ENCODE data around the gene MAP7. TPM values are rescaled to one million over a fixed set of nuclear protein-coding genes. Genes with fewer than 3 reads are reported as not detected.
"Not testable (repeated sequence)": the region's sequence is repeated elsewhere in the genome, so short reads cannot be mapped to it uniquely, and the experiment has no call there.

MAP7 gene
- total and polyA plus RNA-seq, 7 experiments from 2014 or later: 0.13 to 1.1 (median 0.17) TPM

GRCh38 chr6:136584290-136584689 lies 34.1 kb upstream of the MAP7 start:
- H3K27ac Mint-ChIP-seq; H3K27me3 ChIP-seq (ENCODE audit: control insufficient read depth in 2 of 2, insufficient read depth in 2 of 2, low read length in 2 of 2); H3K4me3 ChIP-seq (ENCODE audit: low read length); POLR2A ChIA-PET; H3K9me3 ChIP-seq (ENCODE audit: control insufficient read depth in 2 of 3, low read length in 3 of 3); DNase-seq; H3K27ac ChIP-seq (ENCODE audit: low read depth, low read length); H3K4me1 Mint-ChIP-seq; ATAC-seq; H3K27me3 Mint-ChIP-seq; H3K4me1 ChIP-seq (ENCODE audit: control insufficient read depth in 2 of 2, insufficient read depth in 2 of 2, low read length in 2 of 2); H3K9me3 Mint-ChIP-seq; H3K4me3 Mint-ChIP-seq: not testable (repeated sequence)
- CTCF ChIA-PET: interaction anchor here (1.4 kb wide), 1 partner anchor 208 kb away, joined by 4 read pairs; the partner anchor contains the start of gene MAP3K5
- peaks cover 0 to 32% (median 12%) of the 10 kb centered on the region in 3 experiments for H3K36me3 ChIP-seq (ENCODE audit: control insufficient read depth in 2 of 3, insufficient read depth in 3 of 3, low read length in 3 of 3)
- H3K36me3 Mint-ChIP-seq: peaks cover 19 to 53% (median 38%) of the 10 kb centered on the region in 5 donors
- intact Hi-C loops (cut with micrococcal nuclease): loop anchor here in 1 of 2 donors (2.0 kb wide), 1 partner anchor 25 kb away; no protein-coding TSS in a partner anchor

- Mint-ChIP-seq H3K4me3 (no peak overlapping the region), H3K4me1 (peaks cover 0 to 2% (median 0%) of the 10 kb centered on the region in 7 donors), H3K27me3 (no peaks in the 10 kb centered on the region), H3K36me3 (peaks cover 21 to 53% (median 39%) of the 10 kb centered on the region in 5 donors), H3K9me3 (no peaks in the 10 kb centered on the region), H3K27ac (no peak overlapping the region)
- POLR2A ChIA-PET: no interaction called here
- Histone ChIP-seq H3K27me3 (ENCODE audit: control insufficient read depth in 2 of 2, insufficient read depth in 2 of 2, low read length in 2 of 2) (no peaks in the 10 kb centered on the region), H3K9me3 (ENCODE audit: control insufficient read depth in 2 of 3, low read length in 3 of 3) (no peaks in the 10 kb centered on the region), H3K36me3 (ENCODE audit: control insufficient read depth in 2 of 3, insufficient read depth in 3 of 3, low read length in 3 of 3) (peaks cover 0 to 28% (median 14%) of the 10 kb centered on the region in 3 experiments), H3K27ac (ENCODE audit: low read depth, low read length) (no peak overlapping the region), H3K4me1 (ENCODE audit: control insufficient read depth in 2 of 2, insufficient read depth in 2 of 2, low read length in 2 of 2) (no peaks in the 10 kb centered on the region), H3K4me3 (ENCODE audit: low read length) (no peak overlapping the region)
- ATAC-seq (peak; percentile 72), DNase-seq (no peak)
- intact Hi-C loops (cut with micrococcal nuclease): loop anchor here (1.0 kb wide), 1 partner anchor 210 kb away; no protein-coding TSS in a partner anchor
- CTCF ChIA-PET: interaction anchor here (1.4 kb wide), 1 partner anchor 209 kb away, joined by 4 read pairs; the partner anchor contains the start of gene MAP3K5
These were observed 32.7 kb upstream of the MAP7 start for GRCh38 chr6:136582711-136583471.

- CTCF ChIA-PET: no interaction called here
- POLR2A ChIA-PET: no interaction called here
- Histone ChIP-seq H3K4me3 (ENCODE audit: low read length) (no peak overlapping the region), H3K36me3 (ENCODE audit: control insufficient read depth in 2 of 3, insufficient read depth in 3 of 3, low read length in 3 of 3) (peaks cover 0 to 22% (median 14%) of the 10 kb centered on the region in 3 experiments), H3K27ac (ENCODE audit: low read depth, low read length) (no peak overlapping the region), H3K27me3 (ENCODE audit: control insufficient read depth in 2 of 2, insufficient read depth in 2 of 2, low read length in 2 of 2) (no peaks in the 10 kb centered on the region), H3K9me3 (ENCODE audit: control insufficient read depth in 2 of 3, low read length in 3 of 3) (no peaks in the 10 kb centered on the region), H3K4me1 (ENCODE audit: control insufficient read depth in 2 of 2, insufficient read depth in 2 of 2, low read length in 2 of 2) (no peaks in the 10 kb centered on the region)
- peaks cover 31 to 73% (median 52%) of the 10 kb centered on the region in 5 donors for H3K36me3 Mint-ChIP-seq
- intact Hi-C loops (cut with micrococcal nuclease): no loop called here
- no peak overlapping the region for H3K4me3 Mint-ChIP-seq
- no peak for DNase-seq
- no peak for ATAC-seq
- peaks cover 0 to 2% (median 0%) of the 10 kb centered on the region in 7 donors for H3K4me1 Mint-ChIP-seq
- no peaks in the 10 kb centered on the region for H3K27me3 Mint-ChIP-seq
- H3K27ac Mint-ChIP-seq: no peak overlapping the region
- H3K9me3 Mint-ChIP-seq: no peaks in the 10 kb centered on the region
These were observed 29.6 kb upstream of the MAP7 start for GRCh38 chr6:136579800-136580199.

- Mint-ChIP-seq H3K27me3 (no peaks in the 10 kb centered on the region), H3K4me3 (no peak overlapping the region), H3K9me3 (peaks cover under 1 to 8% (median 3%) of the 10 kb centered on the region in 11 donors), H3K4me1 (no peaks in the 10 kb centered on the region), H3K36me3 (peaks cover 31 to 71% (median 61%) of the 10 kb centered on the region in 5 donors), H3K27ac (no peak overlapping the region)
- no peaks in the 10 kb centered on the region for H3K9me3 ChIP-seq (ENCODE audit: control insufficient read depth in 2 of 3, low read length in 3 of 3)
- H3K27ac ChIP-seq (ENCODE audit: low read depth, low read length): no peak overlapping the region
- no peaks in the 10 kb centered on the region for H3K27me3 ChIP-seq (ENCODE audit: control insufficient read depth in 2 of 2, insufficient read depth in 2 of 2, low read length in 2 of 2)
- H3K4me3 ChIP-seq (ENCODE audit: low read length): no peak overlapping the region
- ATAC-seq (no peak), DNase-seq (no peak)
- intact Hi-C loops (cut with micrococcal nuclease): no loop called here
- peaks cover 0 to 30% (median 14%) of the 10 kb centered on the region in 3 experiments for H3K36me3 ChIP-seq (ENCODE audit: control insufficient read depth in 2 of 3, insufficient read depth in 3 of 3, low read length in 3 of 3)
- POLR2A ChIA-PET: no interaction called here
- H3K4me1 ChIP-seq (ENCODE audit: control insufficient read depth in 2 of 2, insufficient read depth in 2 of 2, low read length in 2 of 2): no peaks in the 10 kb centered on the region
- CTCF ChIA-PET: no interaction called here
These were observed 26.6 kb upstream of the MAP7 start for GRCh38 chr6:136576821-136577220.

GRCh38 chr6:136571496-136571895 lies 21.3 kb upstream of the MAP7 start:
- ATAC-seq (no peak), DNase-seq (no peak)
- Histone ChIP-seq H3K4me1 (ENCODE audit: control insufficient read depth in 2 of 2, insufficient read depth in 2 of 2, low read length in 2 of 2) (no peaks in the 10 kb centered on the region), H3K36me3 (ENCODE audit: control insufficient read depth in 2 of 3, insufficient read depth in 3 of 3, low read length in 3 of 3) (peaks cover 0 to 14% (median 3%) of the 10 kb centered on the region in 3 experiments), H3K4me3 (ENCODE audit: low read length) (no peak overlapping the region), H3K27ac (ENCODE audit: low read depth, low read length) (no peak overlapping the region), H3K27me3 (ENCODE audit: control insufficient read depth in 2 of 2, insufficient read depth in 2 of 2, low read length in 2 of 2) (no peaks in the 10 kb centered on the region), H3K9me3 (ENCODE audit: control insufficient read depth in 2 of 3, low read length in 3 of 3) (no peaks in the 10 kb centered on the region)
- peaks cover 30 to 67% (median 59%) of the 10 kb centered on the region in 5 donors for H3K36me3 Mint-ChIP-seq
- H3K27me3 Mint-ChIP-seq: no peaks in the 10 kb centered on the region
- CTCF ChIA-PET: no interaction called here
- peaks cover 7 to 24% (median 11%) of the 10 kb centered on the region in 11 donors for H3K9me3 Mint-ChIP-seq
- H3K4me1 Mint-ChIP-seq: no peaks in the 10 kb centered on the region
- no peak overlapping the region for H3K4me3 Mint-ChIP-seq
- no peak overlapping the region for H3K27ac Mint-ChIP-seq
- intact Hi-C loops (cut with micrococcal nuclease): no loop called here
- POLR2A ChIA-PET: no interaction called here

DNA sequence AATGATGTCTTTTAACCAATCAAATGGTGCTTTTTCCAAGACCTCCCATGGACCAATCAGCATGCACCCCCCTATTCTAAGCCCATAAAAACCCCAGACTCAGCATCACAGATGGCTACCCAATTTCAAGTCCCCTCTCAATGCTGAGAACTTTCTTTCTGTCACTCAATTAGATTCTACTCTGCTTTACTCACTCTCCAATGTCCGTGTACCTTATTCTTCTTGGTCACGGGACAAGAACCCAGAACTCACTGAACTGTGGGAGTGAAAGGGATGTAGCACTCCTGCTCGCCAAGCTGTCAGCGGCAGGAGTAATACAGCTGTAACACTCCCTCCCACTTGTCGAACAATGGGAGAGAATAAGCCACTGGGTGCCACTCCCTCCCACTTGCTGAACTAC lies 20.8 kb upstream of the MAP7 start:
- Histone ChIP-seq H3K4me1 (ENCODE audit: control insufficient read depth in 2 of 2, insufficient read depth in 2 of 2, low read length in 2 of 2) (no peaks in the 10 kb centered on the region), H3K36me3 (ENCODE audit: control insufficient read depth in 2 of 3, insufficient read depth in 3 of 3, low read length in 3 of 3) (peaks cover 0 to 14% (median 5%) of the 10 kb centered on the region in 3 experiments), H3K9me3 (ENCODE audit: control insufficient read depth in 2 of 3, low read length in 3 of 3) (no peaks in the 10 kb centered on the region), H3K27ac (ENCODE audit: low read depth, low read length) (no peak overlapping the region), H3K4me3 (ENCODE audit: low read length) (no peak overlapping the region), H3K27me3 (ENCODE audit: control insufficient read depth in 2 of 2, insufficient read depth in 2 of 2, low read length in 2 of 2) (no peaks in the 10 kb centered on the region)
- DNase-seq: no peak
- ATAC-seq: no peak
- H3K9me3 Mint-ChIP-seq: peaks cover 7 to 24% (median 11%) of the 10 kb centered on the region in 11 donors
- no peak overlapping the region for H3K4me3 Mint-ChIP-seq
- no peak overlapping the region for H3K27ac Mint-ChIP-seq
- CTCF ChIA-PET: no interaction called here
- no peaks in the 10 kb centered on the region for H3K27me3 Mint-ChIP-seq
- intact Hi-C loops (cut with micrococcal nuclease): no loop called here
- POLR2A ChIA-PET: no interaction called here
- H3K4me1 Mint-ChIP-seq: peaks cover 0 to 1% (median 0%) of the 10 kb centered on the region in 7 donors
- H3K36me3 Mint-ChIP-seq: peaks cover 30 to 68% (median 61%) of the 10 kb centered on the region in 5 donors
